ENCODE measurements around the gene MACROD1. TPM values are rescaled to one million over a fixed set of nuclear protein-coding genes. Genes with fewer than 3 reads are reported as not detected.

The MACROD1 gene
- total and polyA plus RNA-seq, 12 donors = 5.5 to 62.9 (median 26.8) TPM

DNA sequence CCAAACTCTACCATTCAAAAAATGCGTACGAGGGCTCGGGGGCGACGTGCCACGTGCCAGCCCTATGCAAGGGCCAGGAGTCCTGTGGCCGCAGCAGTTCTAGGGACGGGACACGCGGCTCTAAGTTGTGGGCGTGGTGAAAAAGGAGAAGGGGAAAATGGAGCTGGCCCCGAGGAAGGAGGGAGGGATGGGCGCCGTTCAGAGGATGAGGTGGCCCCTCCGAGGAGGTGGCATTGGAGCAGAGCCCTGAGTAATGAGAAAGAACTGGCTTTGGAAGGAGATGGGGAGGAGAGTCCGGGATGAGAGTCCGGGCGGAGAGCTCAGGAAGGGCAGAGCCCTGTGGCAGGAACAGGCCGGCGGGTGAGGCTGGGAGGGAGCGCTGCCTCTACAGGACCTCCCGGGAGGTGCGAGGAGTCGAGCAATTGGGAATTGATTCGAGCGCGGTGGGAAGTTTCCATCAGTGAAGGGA lies 158.7 kb downstream of the MACROD1 start:
- H3K27me3 ChIP-seq = no peaks in the 10 kb centered on the region
- TF ChIP-seq POLR2A (IDR thresholded peaks at IDR 0.05) = no peak
- TF ChIP-seq, protein P1, sequence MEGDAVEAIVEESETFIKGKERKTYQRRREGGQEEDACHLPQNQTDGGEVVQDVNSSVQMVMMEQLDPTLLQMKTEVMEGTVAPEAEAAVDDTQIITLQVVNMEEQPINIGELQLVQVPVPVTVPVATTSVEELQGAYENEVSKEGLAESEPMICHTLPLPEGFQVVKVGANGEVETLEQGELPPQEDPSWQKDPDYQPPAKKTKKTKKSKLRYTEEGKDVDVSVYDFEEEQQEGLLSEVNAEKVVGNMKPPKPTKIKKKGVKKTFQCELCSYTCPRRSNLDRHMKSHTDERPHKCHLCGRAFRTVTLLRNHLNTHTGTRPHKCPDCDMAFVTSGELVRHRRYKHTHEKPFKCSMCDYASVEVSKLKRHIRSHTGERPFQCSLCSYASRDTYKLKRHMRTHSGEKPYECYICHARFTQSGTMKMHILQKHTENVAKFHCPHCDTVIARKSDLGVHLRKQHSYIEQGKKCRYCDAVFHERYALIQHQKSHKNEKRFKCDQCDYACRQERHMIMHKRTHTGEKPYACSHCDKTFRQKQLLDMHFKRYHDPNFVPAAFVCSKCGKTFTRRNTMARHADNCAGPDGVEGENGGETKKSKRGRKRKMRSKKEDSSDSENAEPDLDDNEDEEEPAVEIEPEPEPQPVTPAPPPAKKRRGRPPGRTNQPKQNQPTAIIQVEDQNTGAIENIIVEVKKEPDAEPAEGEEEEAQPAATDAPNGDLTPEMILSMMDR (IDR thresholded peaks at IDR 0.05) = no peak
- peak in 5 of 7 donors; percentile 45 to 64 (median 49) for DNase-seq
- H3K9me3 ChIP-seq (replicated peaks in 1 of 3) = no peaks in the 10 kb centered on the region
- peaks cover 13 to 15% of the 10 kb centered on the region in 2 donors for H3K4me1 ChIP-seq (replicated peaks in 1 of 2)
- 2 to 9% (median 3%) methylated on average over 24 to 27 of the region's 27 CpGs for WGBS, 4 donors
- peak overlapping the region in 3 of 5 donors; percentile 28 to 74 (median 65) for H3K27ac ChIP-seq
- peak overlapping the region in 2 of 4 donors; percentile 17 to 49 for H3K4me3 ChIP-seq
- intact Hi-C loops (cut with DNase I) = loop anchor here in 1 of 2 donors (10.0 kb wide), 1 partner anchor 288 kb away; the partner anchor contains the start of gene KCNK4
- no peaks in the 10 kb centered on the region for H3K36me3 ChIP-seq (replicated peaks in 1 of 2)

DNA sequence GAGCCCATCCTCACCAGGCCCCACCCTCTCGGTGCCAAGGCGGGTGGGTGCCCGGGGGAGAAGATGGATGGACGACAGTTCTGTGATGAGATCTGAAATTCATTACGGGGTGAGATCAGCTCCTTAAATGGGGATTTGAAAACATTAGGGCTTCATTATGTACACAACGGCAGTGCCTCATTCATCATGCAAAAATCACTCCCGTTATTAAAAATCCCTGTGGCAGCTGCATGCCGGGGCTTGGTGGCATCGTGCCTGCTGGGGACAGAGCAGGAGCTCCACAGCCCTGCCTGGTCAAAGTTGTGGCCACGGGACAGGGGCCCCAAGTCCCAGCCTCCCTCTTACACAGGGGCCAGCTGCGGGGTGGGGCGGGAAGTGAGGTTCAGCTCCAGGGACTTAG lies 159.5 kb downstream of the MACROD1 start:
- no peak for DNase-seq
- Histone ChIP-seq H3K27ac (no peak overlapping the region), H3K36me3 (replicated peaks in 1 of 2) (no peaks in the 10 kb centered on the region), H3K4me1 (replicated peaks in 1 of 2) (peaks cover 15 to 21% of the 10 kb centered on the region in 2 donors), H3K4me3 (no peak overlapping the region), H3K9me3 (replicated peaks in 1 of 3) (no peaks in the 10 kb centered on the region), H3K27me3 (no peaks in the 10 kb centered on the region)
- TF ChIP-seq, protein P1 (IDR thresholded peaks at IDR 0.05) = no peak
- intact Hi-C loops (cut with DNase I) = loop anchor here in 1 of 2 donors (10.0 kb wide), 1 partner anchor 288 kb away; the partner anchor contains the start of gene KCNK4
- 51 to 70% (median 61%) methylated on average over 8 to 12 of the region's 12 CpGs for WGBS, 4 donors

DNA sequence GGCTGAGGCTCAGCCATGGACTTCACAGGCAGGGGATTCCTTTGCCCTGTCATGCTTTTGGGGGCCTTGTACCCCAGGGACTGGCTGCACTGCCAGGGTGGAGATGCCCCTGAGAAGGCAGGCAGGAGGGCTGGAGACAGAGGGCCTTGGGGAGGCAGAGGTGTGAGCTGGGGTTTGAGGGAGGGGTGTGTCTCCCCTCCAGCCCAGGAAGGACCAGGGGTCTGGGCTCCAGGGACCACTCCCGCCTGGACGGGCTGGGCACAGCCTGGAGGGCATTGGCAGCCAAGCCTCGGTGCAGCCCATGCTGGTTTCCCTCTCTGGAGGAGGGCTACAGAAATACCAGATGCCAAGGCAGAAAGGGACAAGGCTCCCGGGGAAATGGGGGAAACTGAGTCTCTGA lies 160.2 kb downstream of the MACROD1 start:
- no peak overlapping the region for H3K27ac ChIP-seq
- DNase-seq = no peak
- 90 to 91% methylated on average over 4 of the region's 4 CpGs; no CpG with 5 or more reads in 2 of the 4 donors for WGBS, 4 donors
- intact Hi-C loops (cut with DNase I) = loop anchor here in 1 of 2 donors (10.0 kb wide), 1 partner anchor 289 kb away; the partner anchor contains the start of gene KCNK4
- H3K4me3 ChIP-seq = no peak overlapping the region
- TF ChIP-seq, protein P1 (IDR thresholded peaks at IDR 0.05) = no peak
- TF ChIP-seq POLR2A (IDR thresholded peaks at IDR 0.05) = no peak
- H3K36me3 ChIP-seq (replicated peaks in 1 of 2) = no peaks in the 10 kb centered on the region
- no peaks in the 10 kb centered on the region for H3K27me3 ChIP-seq
- H3K4me1 ChIP-seq (replicated peaks in 1 of 2) = peaks cover 15 to 28% of the 10 kb centered on the region in 2 donors
- H3K9me3 ChIP-seq (replicated peaks in 1 of 3) = no peaks in the 10 kb centered on the region

DNA sequence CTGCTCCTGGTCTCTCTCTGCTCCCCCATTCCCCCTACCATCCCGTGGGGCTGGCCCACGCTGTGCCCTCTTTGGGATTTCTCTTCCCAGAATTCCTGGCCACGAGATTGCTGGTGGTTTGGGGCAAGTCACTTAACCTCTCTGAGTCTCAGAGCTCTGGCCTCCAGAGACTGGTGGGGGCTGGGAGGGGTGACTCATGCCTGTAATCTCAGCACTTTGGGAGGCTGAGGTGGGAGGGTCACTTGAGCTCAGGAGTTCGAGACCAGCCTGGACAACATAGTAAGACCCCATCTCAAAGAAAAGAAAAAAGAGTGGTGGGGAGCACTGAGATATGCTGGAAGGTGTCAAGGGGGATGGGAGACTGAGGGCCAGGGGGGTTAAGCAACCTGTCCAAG lies 161.3 kb downstream of the MACROD1 start:
- WGBS, 4 donors = 52 to 85% (median 80%) methylated on average over 2 to 4 of the region's 4 CpGs
- Histone ChIP-seq H3K36me3 (replicated peaks in 1 of 2) (no peaks in the 10 kb centered on the region), H3K4me1 (replicated peaks in 1 of 2) (peaks cover 19 to 37% of the 10 kb centered on the region in 2 donors), H3K27me3 (no peaks in the 10 kb centered on the region), H3K4me3 (no peak overlapping the region), H3K27ac (no peak overlapping the region), H3K9me3 (replicated peaks in 1 of 3) (no peaks in the 10 kb centered on the region)
- TF ChIP-seq POLR2A (IDR thresholded peaks at IDR 0.05) = no peak
- TF ChIP-seq, protein P1 (IDR thresholded peaks at IDR 0.05) = no peak
- intact Hi-C loops (cut with DNase I) = loop anchor here in 1 of 2 donors (10.0 kb wide), 1 partner anchor 290 kb away; the partner anchor contains the start of gene KCNK4
- DNase-seq = no peak

Data from adrenal gland (tissue), 12 donors.